ENCODE results near the gene TIMM17A.

DNA sequence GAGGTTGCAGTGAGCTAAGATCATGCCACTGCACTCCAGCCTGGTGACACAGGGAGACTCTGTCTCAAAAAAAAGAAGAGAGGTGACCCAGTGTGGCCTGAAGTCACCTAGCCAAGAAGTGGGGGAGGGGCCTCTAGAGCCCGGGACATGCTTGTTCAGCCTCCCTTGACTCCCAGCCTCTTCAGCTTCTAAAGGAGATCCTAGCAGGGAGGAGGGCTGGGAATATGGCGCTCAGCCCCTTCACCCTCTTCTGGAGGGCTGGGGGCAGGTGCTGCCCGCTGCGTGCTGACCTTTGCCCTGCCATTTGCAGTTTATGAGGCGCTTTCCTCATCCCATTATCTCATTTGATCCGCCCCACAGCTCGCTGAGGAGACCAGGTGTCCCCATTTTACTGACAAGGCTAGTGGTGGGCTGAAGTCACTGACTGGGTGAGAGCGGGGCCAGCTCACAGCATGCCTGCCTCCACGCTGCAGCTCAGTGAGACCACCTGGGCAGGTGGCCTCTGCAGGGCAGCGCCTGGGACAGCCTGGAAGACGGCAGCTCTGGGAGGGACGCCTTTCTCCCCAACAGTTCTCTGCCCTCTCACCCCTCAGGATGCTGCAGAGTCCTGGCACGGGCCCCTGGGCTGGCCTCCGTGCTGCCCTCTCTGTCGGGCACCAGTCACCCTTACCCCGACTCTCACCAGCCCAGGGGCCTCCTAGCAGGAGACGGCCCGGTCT, 62.6 kb downstream of the TIMM17A start:
- TF ChIP-seq POLR2A (IDR thresholded peaks at IDR 0.05; ENCODE audit: low read depth, low read length) (no peak), POLR2AphosphoS5 (IDR thresholded peaks at IDR 0.05; ENCODE audit: low read depth, low read length) (no peak), POU2F2 (IDR thresholded peaks at IDR 0.05; ENCODE audit: low read depth, low read length) (no peak), SPI1 (IDR thresholded peaks at IDR 0.05; ENCODE audit: low read depth, low read length) (no peak), TAF1 (IDR thresholded peaks at IDR 0.05; ENCODE audit: low read depth, low read length) (no peak)

Measured in GM12891 (cell line).